ENCODE measurements around the gene HTR5A.

Gene HTR5A

GRCh38 chr7:155069992-155070751 is at the start of gene HTR5A:
Gene HTR5A (plus strand): TSS chr7:155070324. CDS start chr7:155070900, 576 bp downstream.
- TF ChIP-seq REST (IDR thresholded peaks at IDR 0.05; ENCODE audit: low read depth) (peak; percentile 100), EP300 (IDR thresholded peaks at IDR 0.05; ENCODE audit: borderline replicate concordance) (peak; percentile 42; the same call in 1 of the 2 replicates), FOXM1 (IDR thresholded peaks at IDR 0.05; ENCODE audit: borderline replicate concordance, low read depth) (peak; percentile 17; the same call in 1 of the 2 replicates), ZBTB7A (IDR thresholded peaks at IDR 0.05; ENCODE audit: low read depth) (no peak), TCF12 (IDR thresholded peaks at IDR 0.05; ENCODE audit: low read depth) (peak; percentile 72; the same call in 1 of the 2 replicates), CREB1 (IDR thresholded peaks at IDR 0.05; ENCODE audit: low read depth) (no peak; the same call in none of the 2 replicates), CEBPB (IDR thresholded peaks at IDR 0.05) (no peak), EGR1 (IDR thresholded peaks at IDR 0.05) (no peak), TEAD4 (IDR thresholded peaks at IDR 0.05) (peak; percentile 53), USF1 (IDR thresholded peaks at IDR 0.05) (peak; percentile 74), MAX (IDR thresholded peaks at IDR 0.05) (peak; percentile 98), RAD21 (IDR thresholded peaks at IDR 0.05; ENCODE audit: low read depth) (peak; percentile 22; the same call in 1 of the 2 replicates), YY1 (IDR thresholded peaks at IDR 0.05; ENCODE audit: low read depth) (peak; percentile 61; the same call in 1 of the 2 replicates)

- no peak for TF ChIP-seq TAF1 (IDR thresholded peaks at IDR 0.05; ENCODE audit: low read depth)
- TF ChIP-seq EGR1 (IDR thresholded peaks at IDR 0.05) = no peak
- TF ChIP-seq EP300 (IDR thresholded peaks at IDR 0.05; ENCODE audit: borderline replicate concordance) = no peak
- TF ChIP-seq CEBPB (IDR thresholded peaks at IDR 0.05) = no peak
- TF ChIP-seq YY1 (IDR thresholded peaks at IDR 0.05; ENCODE audit: low read depth) = no peak
- TF ChIP-seq MAX (IDR thresholded peaks at IDR 0.05) = no peak
- TF ChIP-seq NFIC (IDR thresholded peaks at IDR 0.05) = no peak
These were observed 49.1 kb upstream of the HTR5A start for GRCh38 chr7:155020996-155021395.

GRCh38 chr7:155021699-155022145 is 48.4 kb upstream of the HTR5A start:
- no peak for TF ChIP-seq USF1 (IDR thresholded peaks at IDR 0.05)
- no peak for TF ChIP-seq TAF1 (IDR thresholded peaks at IDR 0.05; ENCODE audit: low read depth)
- no peak for TF ChIP-seq ZBTB7A (IDR thresholded peaks at IDR 0.05; ENCODE audit: low read depth)
- TF ChIP-seq YY1 (IDR thresholded peaks at IDR 0.05; ENCODE audit: low read depth) = no peak

- TF ChIP-seq TCF12 (IDR thresholded peaks at IDR 0.05; ENCODE audit: low read depth) (no peak), FOXM1 (IDR thresholded peaks at IDR 0.05; ENCODE audit: borderline replicate concordance, low read depth) (no peak), CREB1 (IDR thresholded peaks at IDR 0.05; ENCODE audit: low read depth) (no peak), TAF1 (IDR thresholded peaks at IDR 0.05; ENCODE audit: low read depth) (no peak), TEAD4 (IDR thresholded peaks at IDR 0.05) (no peak), USF1 (IDR thresholded peaks at IDR 0.05) (no peak), REST (IDR thresholded peaks at IDR 0.05; ENCODE audit: low read depth) (no peak), ZBTB7A (IDR thresholded peaks at IDR 0.05; ENCODE audit: low read depth) (no peak), EP300 (IDR thresholded peaks at IDR 0.05; ENCODE audit: borderline replicate concordance) (no peak), NFIC (IDR thresholded peaks at IDR 0.05) (no peak), YY1 (IDR thresholded peaks at IDR 0.05; ENCODE audit: low read depth) (no peak), EGR1 (IDR thresholded peaks at IDR 0.05) (no peak), MAX (IDR thresholded peaks at IDR 0.05) (no peak), CEBPB (IDR thresholded peaks at IDR 0.05) (no peak), RAD21 (IDR thresholded peaks at IDR 0.05; ENCODE audit: low read depth) (no peak)
These were observed 42.2 kb upstream of the HTR5A start for GRCh38 chr7:155027879-155028278.

- TF ChIP-seq NFIC (IDR thresholded peaks at IDR 0.05) (no peak), REST (IDR thresholded peaks at IDR 0.05; ENCODE audit: low read depth) (no peak)
These were observed 37.1 kb upstream of the HTR5A start for GRCh38 chr7:155032978-155033377.
